Body of pancreas (tissue), 4 donors: ENCODE results near the gene CRABP1.

Experiments used
- CTCF ChIP-seq, 7 experiments: fragments of 450-650 bp in 4 of 7; fragments of 200-600 bp in 3 of 7; sonication (generic) in 3 of 7; IDR thresholded peaks; one replicate each; pipeline ENCODE4 v1.5.1; 2016 to 2019; ENCODE audit warnings: antibody characterized with exemption in 7 of 7
- POLR2A ChIP-seq, 3 donors: fragments of 450-650 bp; IDR thresholded peaks; one replicate each; pipeline ENCODE4 v1.6.1; 2016; ENCODE audit warnings: antibody characterized with exemption in 3 of 3, mild to moderate bottlenecking in 2 of 3

GRCh38 chr15:78292219-78292618, 47.9 kb upstream of the CRABP1 start:
- TF ChIP-seq CTCF (IDR thresholded peaks at IDR 0.05) (no peak), POLR2A (IDR thresholded peaks at IDR 0.05) (no peak)
